ENCODE measurements around the gene PCYT1B.

DNA sequence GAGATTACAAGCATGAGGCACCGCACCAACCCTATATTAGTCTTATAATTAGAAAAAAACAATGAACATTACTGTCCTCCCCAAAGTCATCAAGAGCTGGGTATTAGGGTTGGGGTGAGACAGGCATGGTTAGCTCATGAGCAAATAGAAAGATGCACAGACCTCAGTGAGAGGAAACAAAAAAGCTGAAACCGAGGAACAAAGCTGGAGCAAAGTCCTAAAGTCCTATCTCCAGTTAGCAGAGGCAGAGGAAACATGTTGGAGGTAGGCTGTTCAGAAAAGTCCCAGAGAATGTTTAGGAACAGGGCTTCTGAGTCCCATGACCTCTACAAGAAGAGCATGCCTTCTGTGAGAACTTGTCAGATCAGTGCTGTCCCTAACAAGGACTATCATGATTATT is 4.6 kb upstream of the PCYT1B start:
- TF ChIP-seq, protein P1, sequence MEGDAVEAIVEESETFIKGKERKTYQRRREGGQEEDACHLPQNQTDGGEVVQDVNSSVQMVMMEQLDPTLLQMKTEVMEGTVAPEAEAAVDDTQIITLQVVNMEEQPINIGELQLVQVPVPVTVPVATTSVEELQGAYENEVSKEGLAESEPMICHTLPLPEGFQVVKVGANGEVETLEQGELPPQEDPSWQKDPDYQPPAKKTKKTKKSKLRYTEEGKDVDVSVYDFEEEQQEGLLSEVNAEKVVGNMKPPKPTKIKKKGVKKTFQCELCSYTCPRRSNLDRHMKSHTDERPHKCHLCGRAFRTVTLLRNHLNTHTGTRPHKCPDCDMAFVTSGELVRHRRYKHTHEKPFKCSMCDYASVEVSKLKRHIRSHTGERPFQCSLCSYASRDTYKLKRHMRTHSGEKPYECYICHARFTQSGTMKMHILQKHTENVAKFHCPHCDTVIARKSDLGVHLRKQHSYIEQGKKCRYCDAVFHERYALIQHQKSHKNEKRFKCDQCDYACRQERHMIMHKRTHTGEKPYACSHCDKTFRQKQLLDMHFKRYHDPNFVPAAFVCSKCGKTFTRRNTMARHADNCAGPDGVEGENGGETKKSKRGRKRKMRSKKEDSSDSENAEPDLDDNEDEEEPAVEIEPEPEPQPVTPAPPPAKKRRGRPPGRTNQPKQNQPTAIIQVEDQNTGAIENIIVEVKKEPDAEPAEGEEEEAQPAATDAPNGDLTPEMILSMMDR (IDR thresholded peaks at IDR 0.05): no peak
- TF ChIP-seq POLR2A (IDR thresholded peaks at IDR 0.05): no peak
- TF ChIP-seq EP300 (IDR thresholded peaks at IDR 0.05): no peak
- no peak for TF ChIP-seq POLR2AphosphoS5 (IDR thresholded peaks at IDR 0.05)

Data from stomach (tissue), 4 donors.